ENCODE measurements around the gene ADAT2.
"Not testable (repeated sequence)": the region's sequence is repeated elsewhere in the genome, so short reads cannot be mapped to it uniquely, and the experiment has no call there.

Gene ADAT2

GRCh38 chr6:143450453-143451371 is at the start of gene ADAT2, which contains the start of gene PEX3:
TSS of gene ADAT2 (minus strand) at chr6:143450695. CDS start at chr6:143450658, 37 bp downstream.
TSS of gene PEX3 (plus strand) at chr6:143450805. CDS start at chr6:143451043, 238 bp downstream.
- DNase-seq (ENCODE audit: low read depth in 2 of 2): peak; percentile 88 to 90

GRCh38 chr6:143498428-143498827 is 47.9 kb upstream of the ADAT2 start:
- no peak for DNase-seq (ENCODE audit: low read depth in 2 of 2)

GRCh38 chr6:143496974-143497373 is 46.5 kb upstream of the ADAT2 start:
- DNase-seq (ENCODE audit: low read depth in 2 of 2): no peak

GRCh38 chr6:143490775-143491174 is 40.3 kb upstream of the ADAT2 start:
- no peak for DNase-seq (ENCODE audit: low read depth in 2 of 2)

- DNase-seq (ENCODE audit: low read depth in 2 of 2): no peak
Observed at GRCh38 chr6:143490244-143490643, 39.7 kb upstream of the ADAT2 start.

- no peak for DNase-seq (ENCODE audit: low read depth in 2 of 2)
Observed at GRCh38 chr6:143486752-143487151, 36.3 kb upstream of the ADAT2 start.

GRCh38 chr6:143485967-143486366 is 35.5 kb upstream of the ADAT2 start:
- DNase-seq (ENCODE audit: low read depth in 2 of 2): no peak

GRCh38 chr6:143482593-143482992 is 32.1 kb upstream of the ADAT2 start:
- no peak for DNase-seq (ENCODE audit: low read depth in 2 of 2)

GRCh38 chr6:143478479-143479062 is 28.1 kb upstream of the ADAT2 start:
- DNase-seq (ENCODE audit: low read depth in 2 of 2): no peak

GRCh38 chr6:143476545-143476944 is 26.1 kb upstream of the ADAT2 start:
- no peak for DNase-seq (ENCODE audit: low read depth in 2 of 2)

- DNase-seq (ENCODE audit: low read depth in 2 of 2): no peak
Observed at GRCh38 chr6:143471822-143472221, 21.3 kb upstream of the ADAT2 start.

- not testable (repeated sequence) for DNase-seq (ENCODE audit: low read depth in 2 of 2)
Observed at GRCh38 chr6:143468823-143469222, 18.3 kb upstream of the ADAT2 start.

- DNase-seq (ENCODE audit: low read depth in 2 of 2): no peak
Observed at GRCh38 chr6:143468026-143468425, 17.5 kb upstream of the ADAT2 start.

- no peak for DNase-seq (ENCODE audit: low read depth in 2 of 2)
Observed at GRCh38 chr6:143465546-143465945, 15.1 kb upstream of the ADAT2 start.

- no peak for DNase-seq (ENCODE audit: low read depth in 2 of 2)
Observed at GRCh38 chr6:143457563-143458359, 7.3 kb upstream of the ADAT2 start.

- no peak for DNase-seq (ENCODE audit: low read depth in 2 of 2)
Observed at GRCh38 chr6:143451531-143451930, 1.0 kb upstream of the ADAT2 start.

GRCh38 chr6:143449714-143450452 is 612 bp downstream of the ADAT2 start:
- DNase-seq (ENCODE audit: low read depth in 2 of 2): peak in 1 of 2 donors; percentile 9

GRCh38 chr6:143449082-143449713 is 1.3 kb downstream of the ADAT2 start:
- DNase-seq (ENCODE audit: low read depth in 2 of 2): no peak

- not testable (repeated sequence) for DNase-seq (ENCODE audit: low read depth in 2 of 2)
Observed at GRCh38 chr6:143447865-143448264, 2.6 kb downstream of the ADAT2 start.

- no peak for DNase-seq (ENCODE audit: low read depth in 2 of 2)
Observed at GRCh38 chr6:143443096-143443495, 7.4 kb downstream of the ADAT2 start.

Data from activated CD4-positive, alpha-beta T cell treated with anti-CD3 and anti-CD28 coated beads for 24 hours (primary cell).